OCI-LY7 (cell line): Measurements from ENCODE around the gene SORD.

Experiments used
- EZH2phosphoT487 ChIP-seq: fragments of 200-600 bp; sonication (generic); IDR thresholded peaks from 2 replicates; pipeline ENCODE4 v1.6.1; 2018; ENCODE audit warnings: low read depth, borderline replicate concordance, mild to moderate bottlenecking, mixed run types, antibody characterized with exemption, low read length, moderate library complexity, mixed read lengths
- TF ChIP-seq, protein P1 (sequence below): fragments of 200-600 bp; sonication (generic); conservative IDR thresholded peaks from 2 replicates; pipeline ENCODE4 v1.5.1; 2014; ENCODE audit warnings: mild to moderate bottlenecking, antibody characterized with exemption, low read length, moderate library complexity, mixed read lengths

DNA sequence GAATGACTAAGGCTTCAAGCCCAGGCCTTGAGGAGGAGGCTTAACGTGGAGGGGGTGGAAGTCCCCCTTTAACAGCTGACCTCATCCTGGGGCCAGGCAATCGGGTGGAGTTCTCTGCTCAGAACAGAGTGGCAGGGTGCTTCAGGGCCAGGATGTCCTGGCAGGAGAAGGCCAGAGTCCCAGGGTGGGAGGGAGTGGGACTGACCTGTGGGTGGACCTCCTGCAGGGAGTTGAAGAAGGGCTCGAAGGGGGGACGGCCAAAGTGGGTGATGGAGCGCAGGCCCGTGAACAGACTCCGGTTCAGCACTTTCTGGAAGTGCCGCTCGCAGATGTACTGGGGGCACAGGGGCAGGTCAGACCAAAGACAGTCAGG is 71.3 kb downstream of the SORD start:
- TF ChIP-seq, protein P1, sequence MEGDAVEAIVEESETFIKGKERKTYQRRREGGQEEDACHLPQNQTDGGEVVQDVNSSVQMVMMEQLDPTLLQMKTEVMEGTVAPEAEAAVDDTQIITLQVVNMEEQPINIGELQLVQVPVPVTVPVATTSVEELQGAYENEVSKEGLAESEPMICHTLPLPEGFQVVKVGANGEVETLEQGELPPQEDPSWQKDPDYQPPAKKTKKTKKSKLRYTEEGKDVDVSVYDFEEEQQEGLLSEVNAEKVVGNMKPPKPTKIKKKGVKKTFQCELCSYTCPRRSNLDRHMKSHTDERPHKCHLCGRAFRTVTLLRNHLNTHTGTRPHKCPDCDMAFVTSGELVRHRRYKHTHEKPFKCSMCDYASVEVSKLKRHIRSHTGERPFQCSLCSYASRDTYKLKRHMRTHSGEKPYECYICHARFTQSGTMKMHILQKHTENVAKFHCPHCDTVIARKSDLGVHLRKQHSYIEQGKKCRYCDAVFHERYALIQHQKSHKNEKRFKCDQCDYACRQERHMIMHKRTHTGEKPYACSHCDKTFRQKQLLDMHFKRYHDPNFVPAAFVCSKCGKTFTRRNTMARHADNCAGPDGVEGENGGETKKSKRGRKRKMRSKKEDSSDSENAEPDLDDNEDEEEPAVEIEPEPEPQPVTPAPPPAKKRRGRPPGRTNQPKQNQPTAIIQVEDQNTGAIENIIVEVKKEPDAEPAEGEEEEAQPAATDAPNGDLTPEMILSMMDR: no peak
- no peak for TF ChIP-seq EZH2phosphoT487
